WTC11 (cell line): ENCODE measurements around the gene UBE2S. TPM values are rescaled to one million over a fixed set of nuclear protein-coding genes. Genes with fewer than 3 reads are reported as not detected.

Source experiments
- ATAC-seq: fragments of 200-7000 bp; cut with Tn5 transposase; 2 replicates; pipeline ENCODE4 v1.10.0; 2021; ENCODE audit warnings: mild to moderate bottlenecking, moderate library complexity
- CTCF ChIA-PET: fragments of 300-600 bp; sonication (Branson Sonifier 250); formaldehyde crosslinking; loops from one replicate; lab custom pipeline; 2021; ENCODE audit warnings: antibody characterized with exemption; lab: Charles Lee
- POLR2A ChIA-PET: fragments of 350-600 bp; sonication (Branson Sonifier 250); formaldehyde crosslinking; loops from one replicate; lab custom pipeline; 2021; ENCODE audit warnings: antibody characterized with exemption; lab: Charles Lee
- DNase-seq: peaks from one replicate; pipeline ENCODE4 v3.0.0; 2021; ENCODE audit warnings: low spot score
- H3K27ac Mint-ChIP-seq: 2 replicates; pipeline ENCODE4 v1.8.0; 2021; ENCODE audit warnings: mixed read lengths
- H3K27me3 Mint-ChIP-seq: 2 replicates; pipeline ENCODE4 v1.8.0; 2021; ENCODE audit warnings: low read depth, mild to moderate bottlenecking, moderate library complexity, mixed read lengths
- H3K36me3 Mint-ChIP-seq: 2 replicates; pipeline ENCODE4 v1.8.0; 2021; ENCODE audit warnings: mixed read lengths
- H3K4me1 Mint-ChIP-seq: 2 replicates; pipeline ENCODE4 v1.8.0; 2022; ENCODE audit warnings: mixed read lengths
- H3K4me3 Mint-ChIP-seq: 2 replicates; pipeline ENCODE4 v1.8.0; 2021; ENCODE audit warnings: mild to moderate bottlenecking, moderate library complexity, mixed read lengths
- H3K9me3 Mint-ChIP-seq: 2 replicates; pipeline ENCODE4 v1.8.0; 2021; ENCODE audit warnings: mixed read lengths
- ARID4B ChIP-seq: sonication (generic); formaldehyde crosslinking; IDR thresholded peaks from 2 replicates; pipeline ENCODE4 v1.8.0; 2023; ENCODE audit warnings: missing genetic modification reagents, mild to moderate bottlenecking, borderline replicate concordance
- ELF4 ChIP-seq: sonication (generic); formaldehyde crosslinking; IDR thresholded peaks from 2 replicates; pipeline ENCODE4 v1.8.1; 2022; ENCODE audit warnings: low read depth, mild to moderate bottlenecking, moderate library complexity, missing genetic modification reagents
- ESRRA ChIP-seq: sonication (generic); formaldehyde crosslinking; IDR thresholded peaks from 2 replicates; pipeline ENCODE4 v1.8.1; 2022; ENCODE audit warnings: mild to moderate bottlenecking, missing genetic modification reagents, borderline replicate concordance
- FOXP1 ChIP-seq: sonication (generic); formaldehyde crosslinking; IDR thresholded peaks from 2 replicates; pipeline ENCODE4 v1.8.0; 2022; ENCODE audit warnings: missing genetic modification reagents, mild to moderate bottlenecking, moderate library complexity, borderline replicate concordance
- FOXP4 ChIP-seq: sonication (generic); formaldehyde crosslinking; IDR thresholded peaks from 2 replicates; pipeline ENCODE4 v1.8.0; 2022; ENCODE audit warnings: mild to moderate bottlenecking, missing genetic modification reagents
- HMGXB4 ChIP-seq: sonication (generic); formaldehyde crosslinking; IDR thresholded peaks from 2 replicates; pipeline ENCODE4 v1.8.1; 2023; ENCODE audit warnings: mild to moderate bottlenecking, moderate library complexity, missing genetic modification reagents
- IRF2 ChIP-seq: sonication (generic); formaldehyde crosslinking; IDR thresholded peaks from 2 replicates; pipeline ENCODE4 v1.8.0; 2022; ENCODE audit warnings: low read depth, missing genetic modification reagents, borderline replicate concordance
- JUN ChIP-seq: sonication (generic); formaldehyde crosslinking; IDR thresholded peaks from 2 replicates; pipeline ENCODE4 v1.8.0; 2023; ENCODE audit warnings: mild to moderate bottlenecking, missing genetic modification reagents
- NFATC4 ChIP-seq: fragments of 250-450 bp; sonication (Bioruptor Pico); IDR thresholded peaks from 2 replicates; pipeline ENCODE4 v1.9.0; 2021; ENCODE audit warnings: mild to moderate bottlenecking
- SMAD4 ChIP-seq: sonication (generic); formaldehyde crosslinking; IDR thresholded peaks from 2 replicates; pipeline ENCODE4 v1.8.0; 2022; ENCODE audit warnings: mild to moderate bottlenecking, missing genetic modification reagents
- SOX15 ChIP-seq: fragments of 250-450 bp; sonication (Bioruptor Pico); IDR thresholded peaks from 2 replicates; pipeline ENCODE4 v1.9.0; 2021; ENCODE audit warnings: mild to moderate bottlenecking
- ZNF423 ChIP-seq: fragments of 250-450 bp; sonication (Bioruptor Pico); IDR thresholded peaks from 2 replicates; pipeline ENCODE4 v2.1.2; 2022; ENCODE audit warnings: mild to moderate bottlenecking, moderate library complexity
- ZNF512 ChIP-seq: sonication (generic); formaldehyde crosslinking; IDR thresholded peaks from 2 replicates; pipeline ENCODE4 v1.8.1; 2022; ENCODE audit warnings: missing genetic modification reagents, borderline replicate concordance
- total RNA-seq: library from RNA; stranded (reverse); gene quantifications from 3 replicates; pipeline ENCODE4 v1.2.3, GENCODE V29; 2021

The UBE2S gene
- total RNA-seq, 1 experiment from 2014 or later = 442 TPM

- TF ChIP-seq ARID4B = no peak
Observed at GRCh38 chr19:55418185-55418584, 10.6 kb upstream of the UBE2S start (continued).

DNA sequence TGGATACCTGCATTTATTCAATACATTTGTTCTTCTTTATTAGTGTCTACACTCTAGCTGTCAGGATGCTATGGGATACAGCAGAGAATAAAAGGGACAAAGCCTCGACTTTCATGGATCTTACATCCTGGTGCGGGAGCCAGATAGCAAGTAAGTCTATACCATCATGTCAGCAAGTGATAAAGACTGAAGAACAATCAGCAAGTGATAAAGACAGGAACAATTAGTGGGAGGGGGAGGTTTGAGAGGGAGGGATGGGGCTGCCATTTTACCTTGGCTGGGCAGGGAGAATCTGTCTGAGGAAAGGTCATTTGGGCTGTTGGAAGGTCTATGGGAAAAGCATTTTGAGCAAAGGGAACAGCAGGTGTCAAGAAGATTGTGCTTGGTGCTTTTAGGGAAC is 2.6 kb upstream of the UBE2S start:
- ChIA-PET POLR2A (no interaction called here), CTCF (no interaction called here)
- H3K4me1 Mint-ChIP-seq = peaks cover 22% of the 10 kb centered on the region

More for the DNA sequence above, 2.6 kb upstream of the UBE2S start:
- peaks cover 51% of the 10 kb centered on the region for H3K27me3 Mint-ChIP-seq
- peaks cover 22% of the 10 kb centered on the region for H3K9me3 Mint-ChIP-seq
- H3K4me3 Mint-ChIP-seq = no peak overlapping the region
- ATAC-seq (no peak), DNase-seq (no peak)
- TF ChIP-seq IRF2 (CRISPR knock-in tag) = no peak
- TF ChIP-seq FOXP1 (CRISPR knock-in tag) = no peak
- no peak for TF ChIP-seq SOX15 (CRISPR knock-in tag)
- TF ChIP-seq JUN (CRISPR knock-in tag) = no peak
- no peak for TF ChIP-seq SMAD4 (CRISPR knock-in tag)
- TF ChIP-seq HMGXB4 (CRISPR knock-in tag) = no peak
- TF ChIP-seq ELF4 = no peak
- no peak for TF ChIP-seq NFATC4 (CRISPR knock-in tag)
- no peak for TF ChIP-seq FOXP4 (CRISPR knock-in tag)
- no peak for TF ChIP-seq ZNF512
- TF ChIP-seq ZNF423 (CRISPR knock-in tag) = no peak
- no peak for TF ChIP-seq ESRRA (CRISPR knock-in tag)
- TF ChIP-seq, all 79 proteins: peak for 0
- H3K36me3 Mint-ChIP-seq = peaks cover 30% of the 10 kb centered on the region
- no peak overlapping the region for H3K27ac Mint-ChIP-seq
